PC-3 (cell line): Measurements from ENCODE around the gene P4HTM. TPM values are rescaled to one million over a fixed set of nuclear protein-coding genes. Genes with fewer than 3 reads are reported as not detected.
A peak's percentile ranks its signal among the peaks of the same experiment; 100 is the strongest.

Experiments used
- ATAC-seq: fragments of 200-7000 bp; cut with Tn5 transposase; 2 replicates; pipeline ENCODE4 v1.9.1; 2020; ENCODE audit warnings: mild to moderate bottlenecking, moderate library complexity
- Bru-seq: library from RNA; stranded (reverse); fragments of 400-500 nt; gene quantifications from one replicate; lab custom pipeline; 2021; lab: Mats Ljungman, UMichigan
- BruChase-seq, 2 experiments: library from RNA; stranded (reverse); fragments of 400-500 nt; gene quantifications; one replicate each; lab custom pipeline; 2021; lab: Mats Ljungman, UMichigan
- BruUV-seq: library from RNA; stranded (reverse); fragments of 400-500 nt; replicated peaks from 2 replicates; lab custom pipeline; 2021; lab: Mats Ljungman, UMichigan
- CTCF ChIA-PET: fragments of 300-600 bp; sonication (Branson Sonifier 250); formaldehyde crosslinking; loops from one replicate; lab custom pipeline; 2022; ENCODE audit warnings: antibody characterized with exemption; lab: Charles Lee
- POLR2A ChIA-PET: fragments of 300-600 bp; sonication (Branson Sonifier 250); formaldehyde crosslinking; loops from one replicate; lab custom pipeline; 2022; ENCODE audit warnings: antibody characterized with exemption; ENCODE audit not compliant: unreplicated experiment; lab: Charles Lee
- DNase-seq: peaks from one replicate; pipeline ENCODE4 v3.0.0-alpha.2; 2015
- H2AFZ ChIP-seq: fragments of 300-600 bp; sonication (generic); 2 replicates; pipeline ENCODE4 v1.6.0; 2016; ENCODE audit warnings: antibody characterized with exemption, low read length
- H3F3A ChIP-seq: fragments of 300-600 bp; sonication (generic); one replicate; pipeline ENCODE4 v1.6.0; 2017; ENCODE audit warnings: antibody characterized with exemption, low read length, control low read depth, mild to moderate bottlenecking; ENCODE audit not compliant: unreplicated experiment
- H3K27ac ChIP-seq: fragments of 300-600 bp; sonication (generic); 2 replicates; pipeline ENCODE4 v1.5.1; 2016; ENCODE audit warnings: mild to moderate bottlenecking, low read length
- H3K27me3 ChIP-seq: fragments of 300-600 bp; sonication (generic); 2 replicates; pipeline ENCODE4 v1.6.1; 2016; ENCODE audit warnings: low read length, mixed read lengths
- H3K36me3 ChIP-seq: fragments of 300-600 bp; sonication (generic); 2 replicates; pipeline ENCODE4 v1.6.1; 2016; ENCODE audit warnings: low read depth, mixed run types, low read length, mixed read lengths
- H3K4me1 ChIP-seq: fragments of 300-600 bp; sonication (generic); 2 replicates; pipeline ENCODE4 v1.5.1; 2016; ENCODE audit warnings: low read length; ENCODE audit not compliant: insufficient read depth
- H3K4me2 ChIP-seq: fragments of 300-600 bp; sonication (generic); 2 replicates; pipeline ENCODE4 v1.6.0; 2016; ENCODE audit warnings: low read length
- H3K4me3 ChIP-seq: fragments of 300-600 bp; sonication (generic); 2 replicates; pipeline ENCODE4 v1.5.1; 2016; ENCODE audit warnings: mild to moderate bottlenecking, low read length, mixed read lengths
- H3K79me2 ChIP-seq: fragments of 300-600 bp; sonication (generic); 2 replicates; pipeline ENCODE4 v1.6.1; 2017; ENCODE audit warnings: low read length, mixed read lengths
- H3K9ac ChIP-seq: fragments of 300-600 bp; sonication (generic); 2 replicates; pipeline ENCODE4 v1.6.0; 2016; ENCODE audit warnings: mild to moderate bottlenecking, low read length
- H3K9me2 ChIP-seq: fragments of 300-600 bp; sonication (generic); replicated peaks from 2 replicates; pipeline ENCODE4 v1.6.1; 2016; ENCODE audit warnings: mixed run types, low read length, mixed read lengths
- H3K9me3 ChIP-seq: fragments of 300-600 bp; sonication (generic); 2 replicates; pipeline ENCODE4 v1.6.1; 2016; ENCODE audit warnings: low read length, mixed read lengths
- H4K20me1 ChIP-seq: fragments of 300-600 bp; sonication (generic); 2 replicates; pipeline ENCODE4 v1.6.1; 2016; ENCODE audit warnings: low read length, mixed read lengths
- CTCF ChIP-seq: fragments of 300-600 bp; sonication (generic); conservative IDR thresholded peaks from 2 replicates; pipeline ENCODE4 v1.5.1; 2017; ENCODE audit warnings: antibody characterized with exemption, low read depth, mild to moderate bottlenecking, low read length
- EZH2 ChIP-seq: fragments of 300-600 bp; sonication (generic); IDR thresholded peaks from one replicate; pipeline ENCODE4 v1.6.1; 2017; ENCODE audit warnings: antibody characterized with exemption, mild to moderate bottlenecking, low read length; ENCODE audit not compliant: unreplicated experiment
- EZH2phosphoT487 ChIP-seq: fragments of 300-600 bp; sonication (generic); IDR thresholded peaks from 2 replicates; pipeline ENCODE4 v1.6.1; 2018; ENCODE audit warnings: mild to moderate bottlenecking, antibody characterized with exemption, low read length, borderline replicate concordance
- intact Hi-C: fragments of 100-400 bp; cut with micrococcal nuclease; formaldehyde crosslinking; loops from 2 replicates; pipeline ENCODE4 v1.9.0; 2023
- long read RNA-seq: library from polyadenylated mRNA; unstranded; transcript quantifications from one replicate; pipeline ENCODE4 v2.0.0, GENCODE V29; 2021; ENCODE audit not compliant: unreplicated experiment
- total RNA-seq: library from RNA; depleted of rRNA; stranded (reverse); fragments of >200 nt; gene quantifications from 2 replicates; pipeline ENCODE4 v1.2.3, GENCODE V29; 2014; rRNA removed

P4HTM gene, protein sequence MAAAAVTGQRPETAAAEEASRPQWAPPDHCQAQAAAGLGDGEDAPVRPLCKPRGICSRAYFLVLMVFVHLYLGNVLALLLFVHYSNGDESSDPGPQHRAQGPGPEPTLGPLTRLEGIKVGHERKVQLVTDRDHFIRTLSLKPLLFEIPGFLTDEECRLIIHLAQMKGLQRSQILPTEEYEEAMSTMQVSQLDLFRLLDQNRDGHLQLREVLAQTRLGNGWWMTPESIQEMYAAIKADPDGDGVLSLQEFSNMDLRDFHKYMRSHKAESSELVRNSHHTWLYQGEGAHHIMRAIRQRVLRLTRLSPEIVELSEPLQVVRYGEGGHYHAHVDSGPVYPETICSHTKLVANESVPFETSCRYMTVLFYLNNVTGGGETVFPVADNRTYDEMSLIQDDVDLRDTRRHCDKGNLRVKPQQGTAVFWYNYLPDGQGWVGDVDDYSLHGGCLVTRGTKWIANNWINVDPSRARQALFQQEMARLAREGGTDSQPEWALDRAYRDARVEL
- total RNA-seq = 44.5 and 50.1 TPM in 2 replicates
- percentile 74 among the genes with signal in this experiment for Bru-seq, nascent RNA
- percentile 73 among the genes with signal in this experiment for BruChase-seq, experiment 1, labeled RNA remaining after a 6-hour chase
- percentile 77 among the genes with signal in this experiment for BruChase-seq, experiment 2, labeled RNA remaining after a 2-hour chase
- long read RNA-seq, transcript P4HTM-205 (8 exons, 2,796 nt) = minor isoform, 15 of 305 reads
- long read RNA-seq, transcript P4HTM-202 (9 exons, 2,127 nt) = major isoform, 161 of 305 reads
- long read RNA-seq, partial matches to known transcripts = 35 of 305 reads
- long read RNA-seq, other reads (novel, unspliced or antisense) = 90 of 305 reads

DNA sequence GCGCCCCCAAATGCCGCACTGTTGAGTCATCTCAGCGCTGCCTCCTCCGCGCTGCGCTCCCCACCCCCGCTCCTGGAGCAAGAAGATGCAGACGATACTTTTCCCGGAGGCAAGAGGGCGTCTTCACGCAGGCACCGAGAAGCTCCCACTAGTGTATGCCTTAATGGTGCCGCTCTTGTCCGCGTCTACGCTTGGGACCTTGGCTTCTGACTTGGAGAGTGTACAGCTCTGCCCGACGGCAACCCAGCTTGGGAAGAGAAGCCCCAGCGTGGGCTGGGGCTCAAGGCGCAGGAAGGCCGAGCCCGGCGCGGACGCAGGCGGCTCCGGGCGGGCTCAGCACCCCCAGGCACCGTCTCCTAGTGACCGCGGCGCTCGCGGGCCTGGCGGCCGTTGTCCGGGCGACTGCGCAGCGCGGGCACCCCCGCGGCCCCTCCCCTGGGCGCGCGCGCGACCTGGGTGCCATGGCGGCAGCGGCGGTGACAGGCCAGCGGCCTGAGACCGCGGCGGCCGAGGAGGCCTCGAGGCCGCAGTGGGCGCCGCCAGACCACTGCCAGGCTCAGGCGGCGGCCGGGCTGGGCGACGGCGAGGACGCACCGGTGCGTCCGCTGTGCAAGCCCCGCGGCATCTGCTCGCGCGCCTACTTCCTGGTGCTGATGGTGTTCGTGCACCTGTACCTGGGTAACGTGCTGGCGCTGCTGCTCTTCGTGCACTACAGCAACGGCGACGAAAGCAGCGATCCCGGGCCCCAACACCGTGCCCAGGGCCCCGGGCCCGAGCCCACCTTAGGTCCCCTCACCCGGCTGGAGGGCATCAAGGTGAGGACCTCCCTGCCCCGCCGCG is at the start of gene P4HTM:
TSS of gene P4HTM (plus strand) at position 446 of the 840 bp plus-strand sequence. CDS start at position 462, 16 bp downstream.
- H3K9me2 ChIP-seq = no peaks in the 10 kb centered on the region
- no peaks in the 10 kb centered on the region for H4K20me1 ChIP-seq
- intact Hi-C loops = loop anchor here (2.0 kb wide), 1 partner anchor 25 kb away; no protein-coding TSS in a partner anchor
- peaks cover 44% of the 10 kb centered on the region for H3K79me2 ChIP-seq
- peak within 1 kb of the TSS; percentile 94 for H3K4me2 ChIP-seq
- DNase-seq (peak; percentile 88), ATAC-seq (peak; percentile 73)
- peaks cover 5% of the 10 kb centered on the region; the same call in 1 of the 2 replicates for H3K36me3 ChIP-seq
- H3K9ac ChIP-seq = peak within 1 kb of the TSS; percentile 78
- POLR2A ChIA-PET = interaction anchor here (0.6 to 1.4 kb wide), 4 partner anchors 17 to 566 kb away, joined by 3 to 10 read pairs (median 6); partner anchors contain the start of genes NDUFAF3 and WDR6
- no peaks in the 10 kb centered on the region for H3K9me3 ChIP-seq
- CTCF ChIA-PET = interaction anchor here (0.5 to 1.6 kb wide), 7 partner anchors 17 to 795 kb away, joined by 3 to 9 read pairs (median 4); partner anchors contain the start of gene WDR6
- H3K4me1 ChIP-seq = peaks cover 22% of the 10 kb centered on the region
- no TSS peak for BruUV-seq
- H3K4me3 ChIP-seq = peak within 1 kb of the TSS; percentile 90
- peak within 1 kb of the TSS; percentile 94 for H2AFZ ChIP-seq
- H3K27ac ChIP-seq = peak within 1 kb of the TSS; percentile 49
- H3K27me3 ChIP-seq = no peaks in the 10 kb centered on the region
- H3F3A ChIP-seq = no peaks in the 10 kb centered on the region
- no peak for TF ChIP-seq EZH2
- no peak for TF ChIP-seq EZH2phosphoT487
- TF ChIP-seq CTCF = peak; percentile 51

DNA sequence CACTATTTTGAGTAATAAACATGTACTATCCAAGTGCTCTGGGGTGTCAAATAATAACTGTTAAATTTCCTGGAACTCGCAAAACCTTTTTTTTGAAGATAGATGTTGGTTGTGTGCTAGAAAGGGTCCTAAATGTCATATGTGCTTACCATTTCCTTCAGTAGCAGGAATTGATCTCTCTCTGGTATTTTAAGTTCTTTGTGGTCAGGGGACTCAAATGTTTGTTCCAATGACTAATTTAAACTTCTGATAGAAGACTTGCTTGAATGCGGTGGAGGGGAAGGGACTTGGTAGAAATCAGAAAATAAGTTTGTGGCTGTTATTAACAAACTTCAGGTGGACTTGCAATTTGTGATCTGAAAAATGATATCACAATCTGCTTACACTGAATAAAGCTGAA is 44.6 kb upstream of the P4HTM start:
- ATAC-seq (no peak), DNase-seq (no peak)
- Histone ChIP-seq H3K79me2 (peaks cover 34% of the 10 kb centered on the region), H4K20me1 (no peaks in the 10 kb centered on the region), H3K4me2 (no peak overlapping the region), H3K27ac (no peak overlapping the region), H3K36me3 (no peaks in the 10 kb centered on the region; the same call in 1 of the 2 replicates), H3K9me3 (no peaks in the 10 kb centered on the region), H3K27me3 (no peaks in the 10 kb centered on the region), H3K9ac (no peak overlapping the region), H3K9me2 (no peaks in the 10 kb centered on the region), H3K4me3 (no peak overlapping the region), H3F3A (no peaks in the 10 kb centered on the region), H2AFZ (no peak overlapping the region), H3K4me1 (no peaks in the 10 kb centered on the region)
- intact Hi-C loops = no loop called here
- CTCF ChIA-PET = no interaction called here
- no peak for TF ChIP-seq EZH2
- TF ChIP-seq CTCF = no peak
- no peak for TF ChIP-seq EZH2phosphoT487
- POLR2A ChIA-PET = no interaction called here
- no TSS peak for BruUV-seq
